Measurements from ENCODE around the gene NVL. TPM values are rescaled to one million over a fixed set of nuclear protein-coding genes. Genes with fewer than 3 reads are reported as not detected.
A peak's percentile ranks its signal among the peaks of the same experiment; 100 is the strongest.

The NVL gene
- total and polyA plus RNA-seq, 2 of the 4 experiments (the other 2 are of a cell fraction): 16.5 to 18.4 TPM

- Histone ChIP-seq H3K14ac (replicated peaks; ENCODE audit: low read depth, low read length) (peak within 1 kb of the TSS; percentile 93), H3K27ac (ENCODE audit: insufficient read depth, low read length) (peak within 1 kb of the TSS; percentile 96), H3K4me1 (ENCODE audit: control insufficient read depth, insufficient read depth, low read length) (0 out of 2 replicates have a peak, but pooled peaks cover 4% of the 10 kb centered on the region), H3K4me2 (ENCODE audit: low read depth, low read length) (peak within 1 kb of the TSS; percentile 92), H3K27me3 (ENCODE audit: control insufficient read depth, insufficient read depth, low read length) (no peaks in the 10 kb centered on the region), H4K5ac (ENCODE audit: low read depth, low read length) (peak within 1 kb of the TSS; percentile 90), H2AK5ac (ENCODE audit: low read depth, low read length) (peak within 1 kb of the TSS; percentile 71), H3K23ac (ENCODE audit: low read depth, low read length) (peak within 1 kb of the TSS; percentile 79), H3K79me1 (ENCODE audit: low read depth in 1 of 2, low read length in 2 of 2) (peaks cover 0 to 32% of the 10 kb centered on the region in 2 experiments; a peak in 2 of 4 replicates), H3K4ac (ENCODE audit: low read depth, low read length) (peak within 1 kb of the TSS; percentile 96), H2AK9ac (replicated peaks; ENCODE audit: low read depth, low read length, poor library complexity) (peak within 1 kb of the TSS; percentile 99), H4K91ac (ENCODE audit: insufficient read depth, low read depth, low read length) (peak within 1 kb of the TSS; percentile 86), H2BK120ac (ENCODE audit: low read depth, low read length) (peak within 1 kb of the TSS; percentile 75), H2BK20ac (ENCODE audit: low read depth, low read length) (0 out of 2 replicates have a peak within 1 kb of the TSS, but pooled peaks have one; percentile 12), H3K18ac (ENCODE audit: low read depth, low read length) (peak within 1 kb of the TSS; percentile 91), H4K8ac (ENCODE audit: low read depth in 2 of 2, low read length in 2 of 2) (peak within 1 kb of the TSS; percentile 48 to 93), H3K9ac (ENCODE audit: low read depth, low read length) (peak within 1 kb of the TSS; percentile 95), H3K9me3 (ENCODE audit: control insufficient read depth, insufficient read depth, low read length) (no peaks in the 10 kb centered on the region), H2BK15ac (ENCODE audit: low read depth, low read length) (no peak within 1 kb of the TSS; the same call in 2 of the 3 replicates), H3K36me3 (ENCODE audit: control insufficient read depth, insufficient read depth, low read length) (0 out of 2 replicates have a peak, but pooled peaks cover 1% of the 10 kb centered on the region), H2AFZ (replicated peaks; ENCODE audit: low read length, poor library complexity) (peak within 1 kb of the TSS; percentile 95), H3K9me1 (ENCODE audit: insufficient read depth, low read length) (peaks cover 2% of the 10 kb centered on the region; the same call in 1 of the 2 replicates), H3K56ac (ENCODE audit: extremely low read depth, insufficient read depth, low read length) (peak within 1 kb of the TSS; percentile 84), H2BK5ac (ENCODE audit: low read depth, low read length, poor library complexity, severe bottlenecking) (peak within 1 kb of the TSS; percentile 85), H3K4me3 (ENCODE audit: insufficient read depth, low read depth, low read length) (peak within 1 kb of the TSS; percentile 98), H4K20me1 (ENCODE audit: insufficient read depth, low read length) (peaks cover 36% of the 10 kb centered on the region)
- ChIA-PET CTCF (interaction anchor here (0.6 kb wide), 1 partner anchor 17 kb away, joined by 5 read pairs; no protein-coding TSS in a partner anchor), POLR2A (ENCODE audit: unreplicated experiment) (interaction anchor here (0.6 to 0.9 kb wide), 3 partner anchors 9 to 1830 kb away, joined by 3 to 4 read pairs (median 3); no protein-coding TSS in a partner anchor)
- peak; percentile 73 for DNase-seq
- intact Hi-C loops (cut with micrococcal nuclease): loop anchor here (2.0 kb wide), 1 partner anchor 36 kb away; no protein-coding TSS in a partner anchor
- peak; percentile 94 for ATAC-seq (ENCODE audit: low read depth)
- in situ Hi-C loops (cut with MboI; ENCODE audit: low sequenced_read_pairs): no loop called here
- dilution Hi-C loops (cut with HindIII; ENCODE audit: low sequenced_read_pairs, unreplicated experiment): no loop called here
- BruUV-seq (replicated peaks): no TSS peak
- TF ChIP-seq RAD21 (IDR thresholded peaks at IDR 0.05; ENCODE audit: low read length): no peak
- TF ChIP-seq USF2 (IDR thresholded peaks at IDR 0.05; ENCODE audit: low read depth, low read length): 0 out of 2 replicates have a peak, but pooled peaks have one; percentile 8
- 0 out of 2 replicates have a peak, but pooled peaks have one; percentile 16 for TF ChIP-seq CHD1 (IDR thresholded peaks at IDR 0.05; ENCODE audit: low read depth, low read length)
- TF ChIP-seq MAZ (IDR thresholded peaks at IDR 0.05; ENCODE audit: borderline replicate concordance, low read depth, low read length): peak; percentile 50; the same call in 1 of the 2 replicates
- TF ChIP-seq POLR2A (IDR thresholded peaks at IDR 0.05; ENCODE audit: low read depth, low read length): peak; percentile 83
- peak; percentile 46; the same call in 1 of the 2 replicates for TF ChIP-seq MXI1 (IDR thresholded peaks at IDR 0.05; ENCODE audit: borderline replicate concordance, low read depth, low read length)
- WGBS, 2 experiments (ENCODE audit: extremely low coverage in 2 of 2, insufficient read length in 1 of 2): 2% methylated on average over 42 of the region's 94 CpGs; no CpG with 5 or more reads in 1 of the 2 experiments
Measured at GRCh38 chr1:224182866-224183590, 146.9 kb downstream of the NVL start, which contains the start of gene DEGS1. DEGS1 (plus strand) TSS chr1:224183240; CDS start chr1:224183337, 97 bp downstream.

Data from IMR-90 (cell line).